IMR-90 (cell line): Measurements from ENCODE around the gene CYP24A1. TPM values are rescaled to one million over a fixed set of nuclear protein-coding genes. Genes with fewer than 3 reads are reported as not detected.
A peak's percentile ranks its signal among the peaks of the same experiment; 100 is the strongest.

Source experiments
- ATAC-seq: fragments of 200-7000 bp; cut with Tn5 transposase; 2 replicates; pipeline ENCODE4 v1.9.1; 2020; ENCODE audit warnings: low read depth, mild to moderate bottlenecking, moderate library complexity
- BruUV-seq: library from RNA; stranded (reverse); fragments of 400-500 nt; replicated peaks from 2 replicates; lab custom pipeline; 2021; lab: Mats Ljungman, UMichigan
- CTCF ChIA-PET: fragments of 300-600 bp; formaldehyde crosslinking; extraction: SDS; loops from one replicate; lab custom pipeline; 2021; ENCODE audit warnings: antibody characterized with exemption; lab: Yijun Ruan, JAX
- POLR2A ChIA-PET: fragments of 300-600 bp; sonication (Branson Sonifier 250); formaldehyde crosslinking; loops from one replicate; lab custom pipeline; 2022; ENCODE audit warnings: antibody characterized with exemption; ENCODE audit not compliant: unreplicated experiment; lab: Charles Lee
- DNase-seq: peaks from one replicate; pipeline ENCODE4 v3.0.0; 2013
- H2AFZ ChIP-seq: replicated peaks from 2 replicates; pipeline ENCODE3; 2013; ENCODE audit warnings: low read length, mild to moderate bottlenecking; ENCODE audit not compliant: poor library complexity
- H2AK5ac ChIP-seq: 2 replicates; pipeline ENCODE4 v1.6.1; 2013; ENCODE audit warnings: low read depth, low read length, inconsistent platforms
- H2AK9ac ChIP-seq: replicated peaks from 2 replicates; pipeline ENCODE3; 2013; ENCODE audit warnings: mild to moderate bottlenecking, low read depth, low read length, moderate library complexity; ENCODE audit not compliant: poor library complexity
- H2BK120ac ChIP-seq: 2 replicates; pipeline ENCODE4 v1.6.1; 2013; ENCODE audit warnings: low read depth, low read length, inconsistent platforms
- H2BK15ac ChIP-seq: 3 replicates; pipeline ENCODE4 v1.6.1; 2013; ENCODE audit warnings: low read depth, low read length, inconsistent platforms
- H2BK20ac ChIP-seq: 2 replicates; pipeline ENCODE4 v1.6.1; 2013; ENCODE audit warnings: low read depth, mild to moderate bottlenecking, inconsistent platforms, low read length, moderate library complexity
- H2BK5ac ChIP-seq: 2 replicates; pipeline ENCODE4 v1.6.1; 2013; ENCODE audit warnings: mild to moderate bottlenecking, low read depth, low read length, inconsistent platforms; ENCODE audit not compliant: poor library complexity, severe bottlenecking
- H3K14ac ChIP-seq: replicated peaks from 2 replicates; pipeline ENCODE4 v1.6.1; 2013; ENCODE audit warnings: low read depth, low read length, inconsistent platforms
- H3K18ac ChIP-seq: 2 replicates; pipeline ENCODE4 v1.6.1; 2013; ENCODE audit warnings: low read depth, low read length, control low read depth
- H3K23ac ChIP-seq: 2 replicates; pipeline ENCODE4 v1.6.1; 2013; ENCODE audit warnings: low read depth, low read length, inconsistent platforms
- H3K27ac ChIP-seq: 2 replicates; pipeline ENCODE4 v1.5.1; 2013; ENCODE audit warnings: mild to moderate bottlenecking, control low read depth, low read length; ENCODE audit not compliant: insufficient read depth
- H3K27me3 ChIP-seq: 2 replicates; pipeline ENCODE4 v1.6.1; 2013; ENCODE audit warnings: low read length; ENCODE audit not compliant: control insufficient read depth, insufficient read depth
- H3K36me3 ChIP-seq: 2 replicates; pipeline ENCODE4 v1.6.1; 2013; ENCODE audit warnings: low read length, mixed read lengths; ENCODE audit not compliant: control insufficient read depth, insufficient read depth
- H3K4ac ChIP-seq: 2 replicates; pipeline ENCODE4 v1.6.1; 2013; ENCODE audit warnings: low read depth, low read length, inconsistent platforms
- H3K4me1 ChIP-seq: 2 replicates; pipeline ENCODE4 v1.6.1; 2013; ENCODE audit warnings: low read length, mixed read lengths; ENCODE audit not compliant: control insufficient read depth, insufficient read depth
- H3K4me2 ChIP-seq: 2 replicates; pipeline ENCODE4 v1.6.1; 2013; ENCODE audit warnings: low read depth, mild to moderate bottlenecking, control low read depth, low read length, moderate library complexity
- H3K4me3 ChIP-seq: 2 replicates; pipeline ENCODE4 v1.5.1; 2013; ENCODE audit warnings: low read depth, mild to moderate bottlenecking, control low read depth, low read length, moderate library complexity; ENCODE audit not compliant: insufficient read depth
- H3K56ac ChIP-seq: 2 replicates; pipeline ENCODE4 v1.6.1; 2013; ENCODE audit warnings: low read length, inconsistent platforms; ENCODE audit not compliant: insufficient read depth; ENCODE audit errors: extremely low read depth
- H3K79me1 ChIP-seq, 2 experiments: 2 replicates each; pipeline ENCODE4 v1.6.1; 2013; ENCODE audit warnings: low read length in 2 of 2, inconsistent platforms in 1 of 2, low read depth in 1 of 2
- H3K9ac ChIP-seq: 2 replicates; pipeline ENCODE4 v1.6.1; 2013; ENCODE audit warnings: low read depth, low read length, control low read depth
- H3K9me1 ChIP-seq: 2 replicates; pipeline ENCODE4 v1.6.1; 2013; ENCODE audit warnings: low read length, inconsistent platforms; ENCODE audit not compliant: insufficient read depth
- H3K9me3 ChIP-seq: 2 replicates; pipeline ENCODE4 v1.6.1; 2013; ENCODE audit warnings: low read length; ENCODE audit not compliant: control insufficient read depth, insufficient read depth
- H4K20me1 ChIP-seq: 2 replicates; pipeline ENCODE4 v1.6.1; 2013; ENCODE audit warnings: low read length, inconsistent platforms; ENCODE audit not compliant: insufficient read depth
- H4K5ac ChIP-seq: 2 replicates; pipeline ENCODE4 v1.6.1; 2013; ENCODE audit warnings: mild to moderate bottlenecking, low read depth, low read length, control low read depth
- H4K8ac ChIP-seq, 2 experiments: 2 replicates each; pipeline ENCODE4 v1.6.1; 2013; ENCODE audit warnings: low read depth in 2 of 2, low read length in 2 of 2, control low read depth in 1 of 2, inconsistent platforms in 1 of 2
- H4K91ac ChIP-seq: 2 replicates; pipeline ENCODE4 v1.6.1; 2013; ENCODE audit warnings: low read depth, low read length, inconsistent platforms; ENCODE audit not compliant: insufficient read depth
- BHLHE40 ChIP-seq: fragments of 150-350 bp; IDR thresholded peaks from 2 replicates; pipeline ENCODE4 v1.6.1; 2016; ENCODE audit warnings: mild to moderate bottlenecking, low read depth, low read length
- CEBPB ChIP-seq: IDR thresholded peaks from 2 replicates; pipeline ENCODE4 v1.6.1; 2012; ENCODE audit warnings: low read depth, low read length, improper control_type of control experiment
- FOS ChIP-seq: fragments of 150-350 bp; IDR thresholded peaks from 2 replicates; pipeline ENCODE4 v1.6.1; 2016; ENCODE audit warnings: low read depth, low read length
- MAFK ChIP-seq: IDR thresholded peaks from 2 replicates; pipeline ENCODE4 v1.6.1; 2012; ENCODE audit warnings: low read depth, low read length, improper control_type of control experiment
- MXI1 ChIP-seq: IDR thresholded peaks from 2 replicates; pipeline ENCODE4 v1.6.1; 2012; ENCODE audit warnings: low read depth, mild to moderate bottlenecking, low read length, moderate library complexity, borderline replicate concordance
- NFE2L2 ChIP-seq: fragments of 150-350 bp; IDR thresholded peaks from 2 replicates; pipeline ENCODE4 v1.6.1; 2016; ENCODE audit warnings: low read depth, mild to moderate bottlenecking, low read length
- POLR2A ChIP-seq: IDR thresholded peaks from 2 replicates; pipeline ENCODE4 v1.6.1; 2012; ENCODE audit warnings: mild to moderate bottlenecking, low read depth, low read length
- RAD21 ChIP-seq: IDR thresholded peaks from 2 replicates; pipeline ENCODE4 v1.6.1; 2012; ENCODE audit warnings: low read length, improper control_type of control experiment
- RCOR1 ChIP-seq: IDR thresholded peaks from 2 replicates; pipeline ENCODE4 v1.6.1; 2012; ENCODE audit warnings: mild to moderate bottlenecking, low read length, improper control_type of control experiment; ENCODE audit not compliant: insufficient replicate concordance
- RFX5 ChIP-seq: IDR thresholded peaks from 2 replicates; pipeline ENCODE4 v1.8.0; 2012; ENCODE audit warnings: low read depth, mild to moderate bottlenecking, low read length, moderate library complexity
- SMC3 ChIP-seq: fragments of 150-350 bp; IDR thresholded peaks from 2 replicates; pipeline ENCODE4 v1.6.1; 2016; ENCODE audit warnings: low read depth, mild to moderate bottlenecking, antibody characterized with exemption, low read length, moderate library complexity
- WGBS, 2 experiments: methylation state at CpG; one replicate each; pipeline versions ENCODE4 v1.1.5 to v1.1.7; 2013; ENCODE audit warnings: missing lambda C conversion rate in 2 of 2; ENCODE audit not compliant: insufficient read length in 1 of 2; ENCODE audit errors: extremely low coverage in 2 of 2; 5-methylcytosine and 5-hydroxymethylcytosine counted together
- dilution Hi-C: fragments of 300-500 bp; cut with HindIII; formaldehyde crosslinking; loops from one replicate; pipeline ENCODE4 v1.14.3; 2018; ENCODE audit warnings: low sequenced_read_pairs; ENCODE audit not compliant: unreplicated experiment
- in situ Hi-C: fragments of 300-500 bp; cut with MboI; formaldehyde crosslinking; loops from 3 replicates; pipeline ENCODE4 v1.14.3; 2019; ENCODE audit warnings: low sequenced_read_pairs, inconsistent platforms, mixed read lengths
- intact Hi-C: fragments of 100-400 bp; cut with micrococcal nuclease; formaldehyde crosslinking; loops from 2 replicates; pipeline ENCODE4 v1.10.0; 2022
- polyA plus RNA-seq, 3 experiments: library from polyadenylated mRNA; depleted of rRNA; stranded (reverse); fragments of >200 nt; gene quantifications; 2 replicates each; pipeline ENCODE4 v1.2.3, GENCODE V29; 2012; ENCODE audit warnings: low replicate concordance in 1 of 3
- total RNA-seq: library from RNA; depleted of rRNA; stranded (reverse); fragments of >200 nt; gene quantifications from 2 replicates; pipeline ENCODE4 v1.2.3, GENCODE V29; 2012
- TF ChIP-seq, protein P1 (sequence below): conservative IDR thresholded peaks from 2 replicates; pipeline ENCODE4 v1.5.1; 2012; ENCODE audit warnings: mild to moderate bottlenecking, low read depth, low read length, improper control_type of control experiment
- TF ChIP-seq, protein P2 (sequence below): fragments of 150-350 bp; IDR thresholded peaks from 2 replicates; pipeline ENCODE4 v1.6.1; 2017; ENCODE audit warnings: mild to moderate bottlenecking, antibody characterized with exemption, low read length, low read depth
- TF ChIP-seq, protein P3 (sequence below): fragments of 150-350 bp; IDR thresholded peaks from 2 replicates; pipeline ENCODE4 v1.6.1; 2016; ENCODE audit warnings: low read depth, mild to moderate bottlenecking, low read length, moderate library complexity, borderline replicate concordance

Gene CYP24A1
- total and polyA plus RNA-seq, 2 of the 4 experiments (the other 2 are of a cell fraction) = not detected

DNA sequence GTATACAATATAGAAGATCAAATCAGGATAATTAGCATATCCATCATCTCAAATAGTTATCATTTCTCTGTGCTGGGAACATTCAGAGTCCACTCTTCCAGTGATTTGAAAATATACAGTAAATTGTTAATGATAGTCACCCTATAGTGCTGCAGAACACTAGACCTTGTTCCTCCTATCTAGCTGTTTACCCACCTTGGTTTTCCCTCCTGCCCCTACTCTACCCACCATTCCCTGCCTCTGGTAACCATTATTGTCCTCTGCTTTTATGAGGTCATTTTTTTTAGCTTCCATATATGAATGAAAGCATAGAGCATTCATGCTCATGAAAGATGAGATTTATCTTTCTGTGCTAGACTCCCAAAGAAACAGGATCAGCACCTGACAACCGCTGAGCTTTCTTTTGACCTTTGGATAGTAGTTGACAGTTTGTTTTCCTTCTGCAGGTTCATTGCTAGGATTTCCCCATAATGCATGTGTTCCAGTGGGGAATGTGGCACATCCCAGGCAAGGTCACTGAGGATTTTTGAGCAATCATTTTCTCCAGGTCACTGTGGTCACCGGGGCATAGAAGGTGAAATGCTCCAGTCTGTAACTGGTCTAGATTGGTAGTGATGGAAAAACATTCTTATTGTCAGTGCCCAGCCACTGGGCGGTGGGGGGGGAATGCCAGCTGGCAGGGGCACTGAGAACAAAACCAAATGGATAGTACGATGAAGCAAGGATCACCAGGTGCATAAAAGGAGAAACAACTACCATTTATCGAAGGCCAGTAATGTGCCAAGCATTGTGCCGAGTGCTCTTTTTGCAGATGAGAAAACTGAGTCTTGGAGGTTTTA, 69.8 kb downstream of the CYP24A1 start:
- ChIA-PET CTCF (interaction anchor here (0.5 to 4.5 kb wide), 19 partner anchors 7 to 548 kb away, joined by 3 to 66 read pairs (median 4); partner anchors contain the start of gene PFDN4), POLR2A (no interaction called here)
- in situ Hi-C loops (loop anchor here (5.0 to 10.0 kb wide), 2 partner anchors 93 to 531 kb away; no protein-coding TSS in a partner anchor), dilution Hi-C loops (no loop called here), intact Hi-C loops (no loop called here)
- Histone ChIP-seq H2BK5ac (no peak overlapping the region), H2AK9ac (no peak overlapping the region), H3K14ac (no peak overlapping the region), H2BK15ac (no peak overlapping the region), H2AK5ac (no peak overlapping the region), H3K56ac (no peak overlapping the region), H2AFZ (no peak overlapping the region), H3K4me3 (no peak overlapping the region), H4K20me1 (no peaks in the 10 kb centered on the region), H3K4me1 (no peaks in the 10 kb centered on the region), H2BK20ac (0 out of 2 replicates have a peak overlapping the region, but pooled peaks have one; percentile 25), H3K23ac (no peak overlapping the region), H4K5ac (no peak overlapping the region), H3K9ac (no peak overlapping the region), H2BK120ac (no peak overlapping the region), H3K36me3 (no peaks in the 10 kb centered on the region), H3K4ac (no peak overlapping the region), H3K9me3 (no peaks in the 10 kb centered on the region), H3K9me1 (no peaks in the 10 kb centered on the region; the same call in 1 of the 2 replicates), H4K8ac (no peak overlapping the region), H3K27ac (no peak overlapping the region), H3K4me2 (no peak overlapping the region), H3K79me1 (no peaks in the 10 kb centered on the region), H3K27me3 (no peaks in the 10 kb centered on the region), H3K18ac (no peak overlapping the region), H4K91ac (no peak overlapping the region)
- no TSS peak for BruUV-seq
- ATAC-seq = no peak
- 92% methylated on average over 2 of the region's 6 CpGs; no CpG with 5 or more reads in 1 of the 2 experiments for WGBS, 2 experiments
- DNase-seq = no peak
- no peak for TF ChIP-seq MXI1
- TF ChIP-seq FOS = no peak
- TF ChIP-seq, protein P1, sequence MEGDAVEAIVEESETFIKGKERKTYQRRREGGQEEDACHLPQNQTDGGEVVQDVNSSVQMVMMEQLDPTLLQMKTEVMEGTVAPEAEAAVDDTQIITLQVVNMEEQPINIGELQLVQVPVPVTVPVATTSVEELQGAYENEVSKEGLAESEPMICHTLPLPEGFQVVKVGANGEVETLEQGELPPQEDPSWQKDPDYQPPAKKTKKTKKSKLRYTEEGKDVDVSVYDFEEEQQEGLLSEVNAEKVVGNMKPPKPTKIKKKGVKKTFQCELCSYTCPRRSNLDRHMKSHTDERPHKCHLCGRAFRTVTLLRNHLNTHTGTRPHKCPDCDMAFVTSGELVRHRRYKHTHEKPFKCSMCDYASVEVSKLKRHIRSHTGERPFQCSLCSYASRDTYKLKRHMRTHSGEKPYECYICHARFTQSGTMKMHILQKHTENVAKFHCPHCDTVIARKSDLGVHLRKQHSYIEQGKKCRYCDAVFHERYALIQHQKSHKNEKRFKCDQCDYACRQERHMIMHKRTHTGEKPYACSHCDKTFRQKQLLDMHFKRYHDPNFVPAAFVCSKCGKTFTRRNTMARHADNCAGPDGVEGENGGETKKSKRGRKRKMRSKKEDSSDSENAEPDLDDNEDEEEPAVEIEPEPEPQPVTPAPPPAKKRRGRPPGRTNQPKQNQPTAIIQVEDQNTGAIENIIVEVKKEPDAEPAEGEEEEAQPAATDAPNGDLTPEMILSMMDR = no peak
- TF ChIP-seq, protein P2, sequence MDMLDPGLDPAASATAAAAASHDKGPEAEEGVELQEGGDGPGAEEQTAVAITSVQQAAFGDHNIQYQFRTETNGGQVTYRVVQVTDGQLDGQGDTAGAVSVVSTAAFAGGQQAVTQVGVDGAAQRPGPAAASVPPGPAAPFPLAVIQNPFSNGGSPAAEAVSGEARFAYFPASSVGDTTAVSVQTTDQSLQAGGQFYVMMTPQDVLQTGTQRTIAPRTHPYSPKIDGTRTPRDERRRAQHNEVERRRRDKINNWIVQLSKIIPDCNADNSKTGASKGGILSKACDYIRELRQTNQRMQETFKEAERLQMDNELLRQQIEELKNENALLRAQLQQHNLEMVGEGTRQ = no peak
- no peak for TF ChIP-seq RCOR1
- no peak for TF ChIP-seq NFE2L2
- TF ChIP-seq BHLHE40 = no peak
- no peak for TF ChIP-seq POLR2A
- no peak for TF ChIP-seq RAD21
- no peak for TF ChIP-seq RFX5
- TF ChIP-seq MAFK = no peak
- TF ChIP-seq SMC3 = no peak
- TF ChIP-seq, protein P3, sequence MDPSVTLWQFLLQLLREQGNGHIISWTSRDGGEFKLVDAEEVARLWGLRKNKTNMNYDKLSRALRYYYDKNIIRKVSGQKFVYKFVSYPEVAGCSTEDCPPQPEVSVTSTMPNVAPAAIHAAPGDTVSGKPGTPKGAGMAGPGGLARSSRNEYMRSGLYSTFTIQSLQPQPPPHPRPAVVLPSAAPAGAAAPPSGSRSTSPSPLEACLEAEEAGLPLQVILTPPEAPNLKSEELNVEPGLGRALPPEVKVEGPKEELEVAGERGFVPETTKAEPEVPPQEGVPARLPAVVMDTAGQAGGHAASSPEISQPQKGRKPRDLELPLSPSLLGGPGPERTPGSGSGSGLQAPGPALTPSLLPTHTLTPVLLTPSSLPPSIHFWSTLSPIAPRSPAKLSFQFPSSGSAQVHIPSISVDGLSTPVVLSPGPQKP = no peak
- TF ChIP-seq CEBPB = no peak
